Keratinocyte (primary cell): Measurements from ENCODE around the gene C17orf75. TPM values are rescaled to one million over a fixed set of nuclear protein-coding genes. Genes with fewer than 3 reads are reported as not detected.

Source experiments
- DNase-seq: peaks from one replicate; pipeline ENCODE4 v3.0.0-alpha.2; 2011; ENCODE audit warnings: low read depth, missing footprints, low spot score
- FAIRE-seq: peaks from 2 replicates; lab custom pipeline; 2011; peaks lifted over from hg19 to GRCh38; lab: Jason Lieb, UNC
- H2AFZ ChIP-seq: 2 replicates; pipeline ENCODE4 v1.6.0; 2012; ENCODE audit warnings: low read length, control low read depth, inconsistent platforms; ENCODE audit not compliant: control insufficient read depth
- H3K27ac ChIP-seq: 2 replicates; pipeline ENCODE4 v1.5.1; 2011; ENCODE audit warnings: low read length; ENCODE audit not compliant: control insufficient read depth, insufficient read depth
- H3K27me3 ChIP-seq: 3 replicates; pipeline ENCODE4 v1.6.0; 2011; ENCODE audit warnings: low read length; ENCODE audit not compliant: control insufficient read depth, insufficient read depth; ENCODE audit errors: extremely low read depth
- H3K36me3 ChIP-seq, 2 experiments: 2 replicates in 1 of 2; 3 replicates in 1 of 2; pipeline ENCODE4 v1.5.1; 2011; ENCODE audit warnings: low read length in 2 of 2, mild to moderate bottlenecking in 1 of 2; ENCODE audit not compliant: control insufficient read depth in 2 of 2, insufficient read depth in 2 of 2; ENCODE audit errors: extremely low read depth in 1 of 2
- H3K4me1 ChIP-seq: 3 replicates; pipeline ENCODE4 v1.5.1; 2011; ENCODE audit warnings: low read length; ENCODE audit not compliant: control insufficient read depth, insufficient read depth; ENCODE audit errors: extremely low read depth
- H3K4me2 ChIP-seq: 3 replicates; pipeline ENCODE4 v1.6.0; 2011; ENCODE audit warnings: low read depth, low read length; ENCODE audit not compliant: control insufficient read depth, insufficient read depth; ENCODE audit errors: extremely low read depth
- H3K4me3 ChIP-seq, 3 experiments: fragments of 200-600 bp in 1 of 3; sonication (generic) in 1 of 3; 2 replicates in 2 of 3; 3 replicates in 1 of 3; pipeline ENCODE4 v1.5.1; 2011 to 2016; ENCODE audit warnings: low read length in 3 of 3, mild to moderate bottlenecking in 3 of 3, control low read depth in 2 of 3, inconsistent platforms in 1 of 3, low read depth in 1 of 3, mixed read lengths in 1 of 3, mixed run types in 1 of 3, moderate library complexity in 1 of 3; ENCODE audit not compliant: control insufficient read depth in 2 of 3, insufficient read depth in 2 of 3; ENCODE audit errors: extremely low read depth in 1 of 3
- H3K79me2 ChIP-seq: 2 replicates; pipeline ENCODE4 v1.6.0; 2012; ENCODE audit warnings: low read length; ENCODE audit not compliant: control insufficient read depth, insufficient read depth
- H3K9ac ChIP-seq: 3 replicates; pipeline ENCODE4 v1.6.0; 2011; ENCODE audit warnings: low read length; ENCODE audit not compliant: control insufficient read depth, insufficient read depth; ENCODE audit errors: extremely low read depth
- H3K9me1 ChIP-seq: 3 replicates; pipeline ENCODE4 v1.6.0; 2011; ENCODE audit warnings: low read length; ENCODE audit not compliant: control insufficient read depth, insufficient read depth; ENCODE audit errors: extremely low read depth
- H3K9me3 ChIP-seq: 2 replicates; pipeline ENCODE4 v1.5.1; 2012; ENCODE audit warnings: low read depth, low read length; ENCODE audit not compliant: control insufficient read depth
- H4K20me1 ChIP-seq: 3 replicates; pipeline ENCODE4 v1.6.0; 2011; ENCODE audit warnings: low read length; ENCODE audit not compliant: control insufficient read depth, insufficient read depth; ENCODE audit errors: extremely low read depth
- CTCF ChIP-seq, 3 experiments: IDR thresholded peaks in 1 of 3; conservative IDR thresholded peaks in 1 of 3; optimal IDR thresholded peaks in 1 of 3; 2 replicates in 2 of 3; 3 replicates in 1 of 3; pipeline versions ENCODE3 to v1.5.1; 2011; ENCODE audit warnings: low read length in 3 of 3, mild to moderate bottlenecking in 3 of 3, moderate library complexity in 2 of 3, control low read depth in 1 of 3, inconsistent platforms in 1 of 3; ENCODE audit not compliant: insufficient read depth in 2 of 3; ENCODE audit errors: extremely low read depth in 1 of 3
- EZH2 ChIP-seq: IDR thresholded peaks from one replicate; pipeline ENCODE4 v1.6.1; 2012; ENCODE audit warnings: inconsistent platforms, mild to moderate bottlenecking, low read length, moderate library complexity
- dilution Hi-C: fragments of 300-500 bp; cut with MboI; formaldehyde crosslinking; loops from one replicate; pipeline ENCODE4 v1.7.0; 2020; ENCODE audit warnings: low sequenced_read_pairs; ENCODE audit not compliant: extremely low pct_ligation_motif_present
- polyA plus RNA-seq, 5 experiments: library from polyadenylated mRNA; depleted of rRNA in 3 of 5; stranded (reverse) in 3 of 5; stranded (forward) in 1 of 5; unstranded in 1 of 5; fragments of >200 nt; gene quantifications; 1 replicate in 1 of 5; 2 replicates in 3 of 5; 3 replicates in 1 of 5; pipeline versions ENCODE4 v1.2.1 to v1.2.3, GENCODE V29; 2011 to 2012; ENCODE audit warnings: missing spikeins in 2 of 5, low read depth in 1 of 5, low replicate concordance in 1 of 5

The C17orf75 gene
- polyA plus RNA-seq, 1 donor (not counting 4 experiments of a cell fraction or from before 2014, with no cell fraction given), result 18.7 TPM

- Histone ChIP-seq H3K27me3 (no peaks in the 10 kb centered on the region), H3K4me3 (peak overlapping the region; percentile 72 to 100 (median 100)), H3K9ac (peak overlapping the region; percentile 100), H4K20me1 (peaks cover 22% of the 10 kb centered on the region), H3K9me3 (no peaks in the 10 kb centered on the region), H3K27ac (peak overlapping the region; percentile 100), H3K9me1 (peaks cover 2% of the 10 kb centered on the region), H3K4me2 (peak overlapping the region; percentile 90), H2AFZ (peak overlapping the region; percentile 92), H3K79me2 (peaks cover 51% of the 10 kb centered on the region), H3K4me1 (peaks cover 17% of the 10 kb centered on the region), H3K36me3 (peaks cover 9 to 12% of the 10 kb centered on the region in 2 experiments)
- TF ChIP-seq EZH2 (no peak), CTCF (optimal IDR thresholded peaks at IDR 0.05 in 1 of 3, IDR thresholded peaks at IDR 0.05 in 1 of 3, conservative IDR thresholded peaks at IDR 0.05 in 1 of 3; ENCODE audit: extremely low read depth in 1 of 3, insufficient read depth in 2 of 3, low read length in 3 of 3) (no peak)
- DNase-seq (no peak), FAIRE-seq (no peak)
- dilution Hi-C loops, result no loop called here
Measured at GRCh38 chr17:32349503-32349853, 7.5 kb upstream of the C17orf75 start.

DNA sequence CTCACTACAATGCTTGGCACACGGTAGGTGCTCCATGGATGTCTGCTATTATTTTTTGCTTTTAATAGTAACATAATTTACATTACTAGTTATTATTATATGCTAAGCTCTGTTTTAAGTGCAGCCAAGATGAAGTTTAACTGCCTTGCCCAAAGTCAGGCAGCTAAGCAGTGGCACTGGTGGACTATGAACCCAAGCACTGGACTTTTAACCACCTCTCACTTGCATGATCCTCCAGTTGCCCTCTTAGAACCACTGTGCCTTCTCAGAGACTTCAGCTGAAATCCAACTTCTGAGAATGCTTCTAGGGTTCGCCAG, 6.5 kb upstream of the C17orf75 start:
- H3K9me1 ChIP-seq, result no peaks in the 10 kb centered on the region
- TF ChIP-seq EZH2 (no peak), CTCF (optimal IDR thresholded peaks at IDR 0.05 in 1 of 3, IDR thresholded peaks at IDR 0.05 in 1 of 3, conservative IDR thresholded peaks at IDR 0.05 in 1 of 3; ENCODE audit: extremely low read depth in 1 of 3, insufficient read depth in 2 of 3, low read length in 3 of 3) (no peak)
- DNase-seq (no peak), FAIRE-seq (no peak)
- no peak overlapping the region for H3K9ac ChIP-seq
- H3K9me3 ChIP-seq, result no peaks in the 10 kb centered on the region
- peaks cover 40% of the 10 kb centered on the region for H3K79me2 ChIP-seq
- dilution Hi-C loops, result no loop called here
- no peak overlapping the region for H3K27ac ChIP-seq
- H4K20me1 ChIP-seq, result peaks cover 13% of the 10 kb centered on the region
- no peaks in the 10 kb centered on the region for H3K27me3 ChIP-seq
- no peak overlapping the region for H3K4me2 ChIP-seq
- no peak overlapping the region for H3K4me3 ChIP-seq
- no peak overlapping the region for H2AFZ ChIP-seq
- peaks cover 2 to 8% of the 10 kb centered on the region in 2 experiments for H3K36me3 ChIP-seq
- H3K4me1 ChIP-seq, result peaks cover 12% of the 10 kb centered on the region
